Stimulated activated CD4-positive, alpha-beta T cell treated with anti-CD3 and anti-CD28 coated beads, Interleukin-15, amount 100 ng/mL, for 24 hours (primary cell): ENCODE measurements around the gene AKAP8L.

Experiments used
- DNase-seq: peaks from one replicate; pipeline ENCODE4 v3.0.0-alpha.2; 2020

AKAP8L gene

GRCh38 chr19:15448778-15449619, 30.2 kb upstream of the AKAP8L start:
- no peak for DNase-seq

GRCh38 chr19:15448044-15448777, 29.4 kb upstream of the AKAP8L start:
- no peak for DNase-seq

- DNase-seq = no peak
Observed at GRCh38 chr19:15447057-15447456, 28.3 kb upstream of the AKAP8L start.

GRCh38 chr19:15445807-15446376, 27.1 kb upstream of the AKAP8L start:
- DNase-seq = no peak

GRCh38 chr19:15445227-15445605, 26.4 kb upstream of the AKAP8L start:
- DNase-seq = no peak

- DNase-seq = no peak
Observed at GRCh38 chr19:15444505-15445226, 25.9 kb upstream of the AKAP8L start.

GRCh38 chr19:15443838-15444237, 25.1 kb upstream of the AKAP8L start:
- no peak for DNase-seq

- DNase-seq = no peak
Observed at GRCh38 chr19:15443325-15443724, 24.5 kb upstream of the AKAP8L start.

GRCh38 chr19:15442142-15442920, 23.5 kb upstream of the AKAP8L start:
- DNase-seq = no peak

GRCh38 chr19:15441317-15441716, 22.5 kb upstream of the AKAP8L start:
- DNase-seq = no peak

- DNase-seq = no peak
Observed at GRCh38 chr19:15439821-15440641, 21.2 kb upstream of the AKAP8L start.

- DNase-seq = no peak
Observed at GRCh38 chr19:15439078-15439799, 20.5 kb upstream of the AKAP8L start.

- DNase-seq = no peak
Observed at GRCh38 chr19:15438577-15438976, 19.8 kb upstream of the AKAP8L start.

- DNase-seq = no peak
Observed at GRCh38 chr19:15438124-15438496, 19.3 kb upstream of the AKAP8L start.

- DNase-seq = no peak
Observed at GRCh38 chr19:15437355-15438123, 18.8 kb upstream of the AKAP8L start.

- DNase-seq = no peak
Observed at GRCh38 chr19:15436826-15437110, 18.0 kb upstream of the AKAP8L start.

- no peak for DNase-seq
Observed at GRCh38 chr19:15436012-15436825, 17.4 kb upstream of the AKAP8L start.

- no peak for DNase-seq
Observed at GRCh38 chr19:15433519-15434069, 14.8 kb upstream of the AKAP8L start.
